ENCODE data around the gene CAMTA1.

The CAMTA1 gene

GRCh38 chr1:7301664-7301981, 516.4 kb downstream of the CAMTA1 start:
- no peak for TF ChIP-seq Cebpa-rat (IDR thresholded peaks at IDR 0.05)
- Histone ChIP-seq H3K9ac (no peak overlapping the region), H3K4me3 (no peak overlapping the region), H3K27ac (no peak overlapping the region), H3K27me3 (no peaks in the 10 kb centered on the region), H3K9me3 (peaks cover 9% of the 10 kb centered on the region; the same call in 1 of the 2 replicates), H4K20me1 (no peaks in the 10 kb centered on the region), H3K4me2 (no peak overlapping the region), H3K4me1 (peaks cover 10% of the 10 kb centered on the region; the same call in 1 of the 2 replicates), H3K36me3 (no peaks in the 10 kb centered on the region)

- Histone ChIP-seq H3K9ac (no peak overlapping the region), H3K27me3 (no peaks in the 10 kb centered on the region), H3K27ac (no peak overlapping the region), H3K36me3 (no peaks in the 10 kb centered on the region), H4K20me1 (no peaks in the 10 kb centered on the region), H3K4me2 (no peak overlapping the region), H3K9me3 (peaks cover 4% of the 10 kb centered on the region), H3K4me1 (peaks cover 10% of the 10 kb centered on the region; the same call in 1 of the 2 replicates), H3K4me3 (no peak overlapping the region)
- TF ChIP-seq Cebpa-rat (IDR thresholded peaks at IDR 0.05): no peak
Measured at GRCh38 chr1:7302126-7302525, 516.9 kb downstream of the CAMTA1 start.

DNA sequence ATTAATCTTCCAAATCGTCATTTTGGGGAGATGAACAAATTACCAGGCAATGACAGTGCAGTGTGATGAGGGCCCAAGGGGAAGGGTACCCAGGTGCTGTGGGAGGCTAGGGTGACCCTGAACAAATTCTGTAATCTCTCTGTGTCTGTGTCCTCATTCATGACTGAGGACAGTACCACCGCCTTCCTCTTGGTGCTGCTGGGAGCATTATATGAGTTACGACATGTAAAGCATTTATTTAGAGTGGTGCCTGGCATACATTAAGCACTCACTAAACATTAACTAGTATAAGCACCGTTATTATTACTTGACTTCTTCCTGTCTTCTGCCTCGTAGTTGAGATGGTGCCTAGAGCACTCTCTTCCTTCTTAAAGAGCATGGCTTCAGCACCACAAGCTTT, 517.6 kb downstream of the CAMTA1 start:
- Histone ChIP-seq H3K4me1 (peaks cover 10% of the 10 kb centered on the region; the same call in 1 of the 2 replicates), H3K9ac (no peak overlapping the region), H3K4me2 (no peak overlapping the region), H4K20me1 (no peaks in the 10 kb centered on the region), H3K36me3 (no peaks in the 10 kb centered on the region), H3K27ac (no peak overlapping the region), H3K4me3 (no peak overlapping the region), H3K27me3 (no peaks in the 10 kb centered on the region), H3K9me3 (peaks cover 6% of the 10 kb centered on the region)
- TF ChIP-seq Cebpa-rat (IDR thresholded peaks at IDR 0.05): no peak

- Histone ChIP-seq H3K27me3 (no peaks in the 10 kb centered on the region), H3K9me3 (peaks cover 6% of the 10 kb centered on the region), H3K4me2 (no peak overlapping the region), H3K4me1 (peaks cover 1% of the 10 kb centered on the region; the same call in 1 of the 2 replicates), H3K9ac (no peak overlapping the region), H4K20me1 (no peaks in the 10 kb centered on the region), H3K36me3 (no peaks in the 10 kb centered on the region), H3K4me3 (no peak overlapping the region), H3K27ac (no peak overlapping the region)
- TF ChIP-seq Cebpa-rat (IDR thresholded peaks at IDR 0.05): peak; percentile 48; the same call in 1 of the 2 replicates
Measured at GRCh38 chr1:7303554-7304317, 518.5 kb downstream of the CAMTA1 start.

DNA sequence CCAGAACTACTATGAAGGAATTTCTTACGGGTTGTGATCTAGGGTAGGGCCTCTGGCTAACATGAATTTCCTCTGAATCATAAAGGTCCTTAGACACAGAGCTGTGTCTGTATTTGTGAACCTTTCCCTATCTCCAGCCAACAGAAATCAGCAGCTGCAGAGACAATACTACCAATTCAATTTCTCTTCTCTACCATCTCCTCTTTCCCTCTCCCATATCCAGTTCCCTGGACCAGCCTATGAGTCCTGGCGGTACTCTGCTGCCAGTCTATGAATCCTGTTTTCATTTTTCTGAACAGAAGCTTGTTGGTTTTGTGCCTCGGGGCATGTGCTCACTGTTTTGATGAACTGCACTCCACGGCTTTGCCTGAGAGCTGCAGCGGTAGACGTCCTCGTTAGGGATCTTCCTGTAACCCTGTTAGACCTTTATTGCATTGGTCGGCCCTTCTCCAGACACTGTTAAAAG, 527.9 kb downstream of the CAMTA1 start:
- Histone ChIP-seq H3K9me3 (no peaks in the 10 kb centered on the region), H3K4me3 (no peak overlapping the region), H3K36me3 (no peaks in the 10 kb centered on the region), H3K9ac (no peak overlapping the region), H3K27me3 (no peaks in the 10 kb centered on the region), H3K27ac (no peak overlapping the region), H3K4me2 (peak overlapping the region; percentile 53), H3K4me1 (peaks cover 13% of the 10 kb centered on the region), H4K20me1 (no peaks in the 10 kb centered on the region)
- TF ChIP-seq Cebpa-rat (IDR thresholded peaks at IDR 0.05): no peak

GRCh38 chr1:7313826-7314225, 528.6 kb downstream of the CAMTA1 start:
- no peak for TF ChIP-seq Cebpa-rat (IDR thresholded peaks at IDR 0.05)
- Histone ChIP-seq H3K9me3 (no peaks in the 10 kb centered on the region), H3K4me2 (no peak overlapping the region), H3K36me3 (no peaks in the 10 kb centered on the region), H3K4me1 (peaks cover 13% of the 10 kb centered on the region), H3K27me3 (no peaks in the 10 kb centered on the region), H4K20me1 (no peaks in the 10 kb centered on the region), H3K9ac (no peak overlapping the region), H3K27ac (no peak overlapping the region), H3K4me3 (no peak overlapping the region)

GRCh38 chr1:7315316-7315715, 530.1 kb downstream of the CAMTA1 start:
- H3K9me3 ChIP-seq: no peaks in the 10 kb centered on the region
- H3K27ac ChIP-seq: no peak overlapping the region
- no peak for TF ChIP-seq Cebpa-rat (IDR thresholded peaks at IDR 0.05)
- H4K20me1 ChIP-seq: no peaks in the 10 kb centered on the region
- H3K4me1 ChIP-seq: peaks cover 13% of the 10 kb centered on the region
- no peaks in the 10 kb centered on the region for H3K36me3 ChIP-seq
- no peaks in the 10 kb centered on the region for H3K27me3 ChIP-seq
- no peak overlapping the region for H3K9ac ChIP-seq
- H3K4me2 ChIP-seq: no peak overlapping the region
- H3K4me3 ChIP-seq: no peak overlapping the region

GRCh38 chr1:7315946-7316345, 530.7 kb downstream of the CAMTA1 start:
- H3K27me3 ChIP-seq: no peaks in the 10 kb centered on the region
- H3K4me1 ChIP-seq: peaks cover 13% of the 10 kb centered on the region
- no peak for TF ChIP-seq Cebpa-rat (IDR thresholded peaks at IDR 0.05)
- H3K36me3 ChIP-seq: no peaks in the 10 kb centered on the region
- H3K9ac ChIP-seq: no peak overlapping the region
- H4K20me1 ChIP-seq: no peaks in the 10 kb centered on the region
- no peak overlapping the region for H3K4me3 ChIP-seq
- no peak overlapping the region for H3K27ac ChIP-seq
- H3K4me2 ChIP-seq: no peak overlapping the region
- H3K9me3 ChIP-seq: no peaks in the 10 kb centered on the region

DNA sequence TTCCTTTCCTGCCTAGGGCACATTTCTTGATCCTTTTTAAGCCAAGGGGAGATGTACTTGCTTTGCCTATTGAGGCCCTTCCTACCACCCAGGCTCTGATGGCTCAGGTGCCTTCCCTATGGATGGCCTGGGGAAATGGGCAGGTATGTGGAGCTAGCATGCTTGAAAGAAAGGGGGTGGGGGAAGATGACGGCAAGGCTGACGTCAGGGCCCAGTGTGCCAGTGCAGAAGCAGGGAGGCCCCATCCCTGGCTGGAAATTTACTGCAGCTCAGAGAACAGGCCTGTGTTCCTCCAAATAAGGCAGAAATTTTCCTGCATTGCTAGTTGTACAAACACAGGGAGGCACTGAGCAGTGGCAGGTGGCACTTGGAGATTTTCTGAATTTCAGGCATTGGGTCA, 532.6 kb downstream of the CAMTA1 start:
- Histone ChIP-seq H3K4me3 (no peak overlapping the region), H4K20me1 (no peaks in the 10 kb centered on the region), H3K36me3 (no peaks in the 10 kb centered on the region), H3K4me2 (no peak overlapping the region), H3K4me1 (peaks cover 3% of the 10 kb centered on the region), H3K27ac (no peak overlapping the region), H3K9ac (no peak overlapping the region), H3K9me3 (no peaks in the 10 kb centered on the region), H3K27me3 (no peaks in the 10 kb centered on the region)
- no peak for TF ChIP-seq Cebpa-rat (IDR thresholded peaks at IDR 0.05)

DNA sequence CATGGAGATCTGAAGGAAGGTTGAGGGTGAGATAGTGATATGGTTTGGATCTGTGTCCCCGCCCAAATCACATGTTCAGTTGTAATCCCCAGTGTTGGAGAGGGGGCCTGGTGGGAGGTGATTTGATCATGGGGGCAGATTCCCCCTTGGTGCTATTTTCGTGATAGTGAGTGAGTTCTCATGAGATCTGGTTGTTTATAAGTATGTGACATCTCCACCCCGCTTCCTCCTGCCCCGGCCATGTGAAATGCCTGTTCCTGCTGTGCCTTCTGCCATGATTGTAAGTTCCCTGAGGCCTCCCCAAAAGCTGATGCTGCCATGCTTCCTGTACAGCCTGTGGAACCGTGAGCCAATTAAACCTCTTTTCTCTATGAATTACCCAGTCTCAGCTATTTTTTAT, 533.9 kb downstream of the CAMTA1 start:
- no peaks in the 10 kb centered on the region for H4K20me1 ChIP-seq
- TF ChIP-seq Cebpa-rat (IDR thresholded peaks at IDR 0.05): no peak
- H3K4me2 ChIP-seq: no peak overlapping the region
- no peaks in the 10 kb centered on the region for H3K9me3 ChIP-seq
- no peak overlapping the region for H3K27ac ChIP-seq
- no peak overlapping the region for H3K4me3 ChIP-seq
- H3K9ac ChIP-seq: no peak overlapping the region
- no peaks in the 10 kb centered on the region for H3K27me3 ChIP-seq
- H3K36me3 ChIP-seq: no peaks in the 10 kb centered on the region
- H3K4me1 ChIP-seq: no peaks in the 10 kb centered on the region
